D341Med (cell line): ENCODE measurements around the gene SWT1.
"Not testable (repeated sequence)": the region's sequence is repeated elsewhere in the genome, so short reads cannot be mapped to it uniquely, and the experiment has no call there.

Experiments
- DNase-seq: peaks from one replicate; pipeline ENCODE4 v3.0.0; 2012; ENCODE audit warnings: low spot score

Gene SWT1

GRCh38 chr1:185245466-185245865 lies 88.5 kb downstream of the SWT1 start:
- no peak for DNase-seq

GRCh38 chr1:185249563-185249962 lies 92.6 kb downstream of the SWT1 start:
- no peak for DNase-seq

GRCh38 chr1:185250063-185250462 lies 93.1 kb downstream of the SWT1 start:
- DNase-seq = no peak

- not testable (repeated sequence) for DNase-seq
Measured at GRCh38 chr1:185251928-185252327, 95.0 kb downstream of the SWT1 start.

- DNase-seq = not testable (repeated sequence)
Measured at GRCh38 chr1:185252404-185252803, 95.4 kb downstream of the SWT1 start.

GRCh38 chr1:185255595-185255994 lies 98.6 kb downstream of the SWT1 start:
- not testable (repeated sequence) for DNase-seq

GRCh38 chr1:185257116-185257949 lies 100.4 kb downstream of the SWT1 start:
- not testable (repeated sequence) for DNase-seq

GRCh38 chr1:185257950-185258208 lies 100.9 kb downstream of the SWT1 start:
- no peak for DNase-seq

- DNase-seq = no peak
Measured at GRCh38 chr1:185258676-185259075, 101.7 kb downstream of the SWT1 start.

GRCh38 chr1:185260611-185261010 lies 103.6 kb downstream of the SWT1 start:
- no peak for DNase-seq

- DNase-seq = no peak
Measured at GRCh38 chr1:185262151-185262550, 105.2 kb downstream of the SWT1 start.

GRCh38 chr1:185263292-185263691 lies 106.3 kb downstream of the SWT1 start:
- no peak for DNase-seq

GRCh38 chr1:185263780-185264179 lies 106.8 kb downstream of the SWT1 start:
- DNase-seq = no peak

GRCh38 chr1:185265314-185265713 lies 108.3 kb downstream of the SWT1 start:
- no peak for DNase-seq

GRCh38 chr1:185267301-185267700 lies 110.3 kb downstream of the SWT1 start:
- DNase-seq = no peak

- DNase-seq = no peak
Measured at GRCh38 chr1:185267701-185268100, 110.7 kb downstream of the SWT1 start.

- DNase-seq = no peak
Measured at GRCh38 chr1:185268352-185268751, 111.4 kb downstream of the SWT1 start.

GRCh38 chr1:185271921-185272320 lies 115.0 kb downstream of the SWT1 start:
- no peak for DNase-seq

- no peak for DNase-seq
Measured at GRCh38 chr1:185279571-185279970, 122.6 kb downstream of the SWT1 start.

GRCh38 chr1:185280589-185280988 lies 123.6 kb downstream of the SWT1 start:
- no peak for DNase-seq

- DNase-seq = no peak
Measured at GRCh38 chr1:185281245-185281644, 124.3 kb downstream of the SWT1 start.

GRCh38 chr1:185284116-185284515 lies 127.1 kb downstream of the SWT1 start:
- DNase-seq = no peak

GRCh38 chr1:185284533-185285276 lies 127.7 kb downstream of the SWT1 start:
- no peak for DNase-seq

- no peak for DNase-seq
Measured at GRCh38 chr1:185287451-185287850, 130.5 kb downstream of the SWT1 start.
